Cardiac muscle cell (in vitro differentiated cells and primary cell): ENCODE data around the gene JUP. TPM values are rescaled to one million over a fixed set of nuclear protein-coding genes. Genes with fewer than 3 reads are reported as not detected.
"Not testable (repeated sequence)": the region's sequence is repeated elsewhere in the genome, so short reads cannot be mapped to it uniquely, and the experiment has no call there.

ENCODE experiments used
- DNase-seq, 2 donors: peaks; one replicate each; pipeline versions ENCODE4 v3.0.0 to v3.0.0-alpha.2; 2010 to 2017; ENCODE audit warnings: low read depth in 1 of 2, low spot score in 1 of 2
- H3K27ac ChIP-seq: fragments of 200-600 bp; sonication (generic); 2 replicates; pipeline ENCODE4 v1.5.1; 2016
- H3K27me3 ChIP-seq: fragments of 200-600 bp; sonication (generic); 2 replicates; pipeline ENCODE4 v1.6.0; 2016; ENCODE audit warnings: control low read depth
- H3K36me3 ChIP-seq: fragments of 200-600 bp; sonication (generic); 2 replicates; pipeline ENCODE4 v1.5.1; 2016; ENCODE audit warnings: control low read depth
- H3K4me1 ChIP-seq: fragments of 200-600 bp; sonication (generic); 2 replicates; pipeline ENCODE4 v1.8.1; 2017; ENCODE audit warnings: low read depth, mild to moderate bottlenecking, mixed run types
- H3K4me3 ChIP-seq: fragments of 200-600 bp; sonication (generic); 2 replicates; pipeline ENCODE4 v1.5.1; 2016; ENCODE audit warnings: mild to moderate bottlenecking
- H3K9me3 ChIP-seq: fragments of 200-600 bp; sonication (generic); 2 replicates; pipeline ENCODE4 v1.5.1; 2017; ENCODE audit warnings: low read depth, mild to moderate bottlenecking, control low read depth
- polyA plus RNA-seq: library from polyadenylated mRNA; unstranded; fragments of >200 nt; fragmentation: Nextera tagmentation; extraction: Ambion mirVana; gene quantifications from 2 replicates; pipeline ENCODE4 v1.2.1, GENCODE V29; 2016
- total RNA-seq: library from RNA; depleted of rRNA; stranded (reverse); fragments of >200 nt; gene quantifications from 2 replicates; pipeline ENCODE4 v1.2.3, GENCODE V29; 2016
- TF ChIP-seq, protein P1 (sequence below): IDR thresholded peaks from 2 replicates; pipeline ENCODE4 v1.5.1; 2012; ENCODE audit warnings: low read depth, mild to moderate bottlenecking, low read length

JUP gene
- total and polyA plus RNA-seq, 2 experiments from 2014 or later, result 160 to 296 TPM

DNA sequence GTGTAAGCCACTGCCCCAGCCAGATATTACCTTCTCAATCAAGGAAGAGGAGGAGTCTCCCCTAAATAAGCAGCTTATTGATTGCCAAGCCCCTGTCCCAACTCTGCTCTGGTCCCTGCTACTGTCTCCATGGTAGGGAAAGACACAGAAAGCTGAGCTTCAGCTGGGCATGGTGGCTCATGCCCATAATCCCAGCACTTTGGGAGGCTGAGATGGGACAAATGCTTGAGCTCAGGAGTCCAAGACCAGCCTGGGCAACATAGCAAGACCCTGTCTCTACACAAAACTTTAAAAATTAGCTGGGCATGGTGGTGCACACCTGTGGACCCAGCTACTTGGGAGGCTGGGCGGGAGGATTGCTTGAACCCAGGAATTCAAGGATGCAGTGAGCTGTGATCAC, 6.6 kb downstream of the JUP start:
- H3K27ac ChIP-seq, result no peak overlapping the region
- H3K36me3 ChIP-seq, result no peaks in the 10 kb centered on the region
- peaks cover 34% of the 10 kb centered on the region for H3K4me1 ChIP-seq
- no peak for DNase-seq
- TF ChIP-seq, protein P1, sequence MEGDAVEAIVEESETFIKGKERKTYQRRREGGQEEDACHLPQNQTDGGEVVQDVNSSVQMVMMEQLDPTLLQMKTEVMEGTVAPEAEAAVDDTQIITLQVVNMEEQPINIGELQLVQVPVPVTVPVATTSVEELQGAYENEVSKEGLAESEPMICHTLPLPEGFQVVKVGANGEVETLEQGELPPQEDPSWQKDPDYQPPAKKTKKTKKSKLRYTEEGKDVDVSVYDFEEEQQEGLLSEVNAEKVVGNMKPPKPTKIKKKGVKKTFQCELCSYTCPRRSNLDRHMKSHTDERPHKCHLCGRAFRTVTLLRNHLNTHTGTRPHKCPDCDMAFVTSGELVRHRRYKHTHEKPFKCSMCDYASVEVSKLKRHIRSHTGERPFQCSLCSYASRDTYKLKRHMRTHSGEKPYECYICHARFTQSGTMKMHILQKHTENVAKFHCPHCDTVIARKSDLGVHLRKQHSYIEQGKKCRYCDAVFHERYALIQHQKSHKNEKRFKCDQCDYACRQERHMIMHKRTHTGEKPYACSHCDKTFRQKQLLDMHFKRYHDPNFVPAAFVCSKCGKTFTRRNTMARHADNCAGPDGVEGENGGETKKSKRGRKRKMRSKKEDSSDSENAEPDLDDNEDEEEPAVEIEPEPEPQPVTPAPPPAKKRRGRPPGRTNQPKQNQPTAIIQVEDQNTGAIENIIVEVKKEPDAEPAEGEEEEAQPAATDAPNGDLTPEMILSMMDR, result no peak
- no peak overlapping the region for H3K4me3 ChIP-seq
- no peaks in the 10 kb centered on the region for H3K27me3 ChIP-seq
- no peaks in the 10 kb centered on the region for H3K9me3 ChIP-seq

DNA sequence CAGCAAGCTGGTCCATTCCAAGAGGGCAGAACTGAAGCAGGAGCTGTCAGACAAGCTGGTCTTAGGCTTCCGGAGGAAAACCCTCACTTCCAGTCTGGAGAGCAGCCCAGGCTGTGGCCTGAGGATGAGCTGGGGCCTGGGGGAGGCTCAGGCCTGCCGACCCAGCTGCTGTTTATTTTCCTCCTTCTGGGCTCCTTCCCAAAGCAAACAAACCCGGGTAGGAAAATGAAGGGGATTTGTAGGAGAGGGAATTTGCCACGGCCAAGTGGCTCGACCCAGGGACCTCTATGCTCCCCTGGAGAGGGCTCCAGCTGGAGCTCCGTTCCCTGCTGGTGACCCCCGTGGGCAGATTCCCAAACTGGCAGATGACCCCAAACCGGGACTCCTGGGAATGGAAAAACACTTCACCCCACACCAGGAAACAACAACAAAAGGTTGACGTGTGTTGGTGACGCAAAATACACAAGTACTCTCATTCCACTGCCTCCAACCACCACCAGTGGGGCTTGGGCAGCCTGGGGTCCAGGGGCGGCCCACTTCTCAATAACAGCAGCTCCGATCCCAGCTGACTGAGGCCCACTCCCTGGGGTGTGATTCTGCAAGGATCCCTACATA, 8.8 kb downstream of the JUP start:
- H3K27ac ChIP-seq, result peak overlapping the region; percentile 71
- H3K9me3 ChIP-seq, result no peaks in the 10 kb centered on the region
- peak in 1 of 2 donors; percentile 98 for DNase-seq
- H3K36me3 ChIP-seq, result no peaks in the 10 kb centered on the region
- H3K27me3 ChIP-seq, result no peaks in the 10 kb centered on the region
- no peak overlapping the region for H3K4me3 ChIP-seq
- TF ChIP-seq, protein P1, result no peak
- peaks cover 34% of the 10 kb centered on the region for H3K4me1 ChIP-seq

DNA sequence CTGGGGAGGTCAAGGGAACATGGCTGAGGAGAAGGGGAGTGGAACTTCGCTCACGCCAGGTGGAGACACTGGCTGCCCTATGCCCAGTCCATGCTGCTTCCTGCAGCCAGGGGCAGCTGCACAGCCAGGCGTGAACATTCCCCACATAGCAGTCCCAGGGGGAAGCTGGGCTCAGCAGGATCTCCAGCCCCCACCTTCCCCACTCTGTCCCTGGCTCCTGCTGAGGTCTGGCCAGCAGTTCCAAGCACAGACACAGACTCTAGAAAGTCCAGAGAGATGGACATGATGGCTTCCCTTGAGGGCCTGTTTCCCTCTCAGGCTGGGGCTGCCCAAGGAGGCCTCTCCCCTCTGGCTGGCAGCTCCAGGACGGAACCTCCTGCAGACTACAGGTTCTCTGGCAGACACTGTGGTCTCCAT, 9.3 kb downstream of the JUP start:
- peak in 1 of 2 donors; percentile 25 for DNase-seq
- Histone ChIP-seq H3K27me3 (no peaks in the 10 kb centered on the region), H3K4me1 (peaks cover 29% of the 10 kb centered on the region), H3K36me3 (no peaks in the 10 kb centered on the region), H3K27ac (peak overlapping the region; percentile 71), H3K4me3 (no peak overlapping the region), H3K9me3 (no peaks in the 10 kb centered on the region)
- TF ChIP-seq, protein P1, result peak; percentile 35

DNA sequence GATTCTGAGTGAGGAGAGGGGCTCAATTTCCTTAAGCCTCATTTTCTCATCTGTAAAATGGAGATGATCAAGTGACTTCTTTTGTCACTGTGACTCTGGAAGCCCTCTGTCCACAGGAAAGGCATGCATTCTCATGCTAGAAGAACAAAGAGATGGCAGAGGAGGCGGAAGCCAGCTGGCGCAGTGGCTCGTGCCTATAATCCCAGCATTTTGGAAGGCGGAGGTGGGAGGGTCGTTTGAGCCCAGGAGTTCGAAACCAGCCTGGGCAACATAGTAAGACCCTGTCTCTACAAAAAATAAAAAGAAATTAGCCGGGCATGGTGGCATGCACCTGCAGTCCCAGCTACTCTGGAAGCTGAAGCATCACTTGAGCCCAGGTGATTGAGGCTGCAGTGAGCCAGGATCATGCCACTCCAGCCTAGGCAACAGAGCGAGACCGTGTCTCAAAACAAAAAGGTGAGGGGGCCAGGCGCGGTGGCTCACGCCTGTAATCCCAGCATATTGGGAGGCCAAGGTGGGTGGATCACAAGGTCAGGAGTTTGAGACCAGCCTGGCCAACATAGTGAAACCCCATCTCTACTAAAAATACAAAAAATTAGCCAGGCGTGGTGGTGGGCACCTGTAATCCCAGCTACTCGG, 10.1 kb downstream of the JUP start:
- H3K36me3 ChIP-seq, H3K9me3 ChIP-seq, DNase-seq, H3K4me3 ChIP-seq, H3K27me3 ChIP-seq: not testable (repeated sequence)
- Histone ChIP-seq H3K27ac (peak overlapping the region; percentile 35), H3K4me1 (peaks cover 21% of the 10 kb centered on the region)

DNA sequence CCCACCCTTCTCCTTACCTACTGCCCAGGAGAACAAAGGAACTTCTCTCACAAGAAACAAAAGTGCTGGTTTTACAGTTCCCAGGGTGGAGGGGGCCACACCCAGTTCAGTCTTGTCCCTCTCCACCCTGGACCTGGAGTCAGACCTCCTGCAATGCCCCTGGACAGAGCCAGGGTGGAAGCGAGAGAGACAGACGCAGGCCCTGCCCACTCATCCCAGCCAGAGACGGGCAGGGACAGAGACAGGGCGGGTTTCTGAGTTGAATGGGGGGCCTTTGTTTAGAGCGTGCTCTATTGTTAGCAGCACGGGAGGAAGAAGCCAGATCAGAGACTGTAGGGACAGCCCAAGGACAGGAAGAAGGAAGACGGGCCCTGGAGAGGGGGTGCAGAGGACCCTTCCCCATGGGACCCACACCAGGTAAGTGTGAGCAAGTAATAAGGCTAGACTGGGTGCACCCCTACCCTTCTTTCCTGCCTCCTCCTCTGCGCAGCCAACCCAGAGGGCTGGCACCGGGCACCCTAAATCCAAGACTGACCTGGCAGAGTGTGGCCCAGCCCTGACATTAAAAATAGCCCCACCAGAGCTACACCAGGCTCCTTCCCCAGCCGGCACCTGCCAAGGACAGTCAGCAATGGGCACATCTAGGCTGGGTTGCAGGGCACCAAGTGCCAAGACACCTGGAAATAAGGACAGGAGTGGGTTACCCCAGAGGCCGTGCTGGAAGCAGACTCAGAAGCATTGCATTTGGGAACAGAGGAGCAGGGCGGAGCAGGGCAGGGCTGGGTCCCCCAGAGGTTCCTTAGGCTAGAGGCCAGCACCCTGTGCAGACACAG, 10.9 kb downstream of the JUP start:
- Histone ChIP-seq H3K36me3 (peaks cover 11% of the 10 kb centered on the region), H3K27ac (peak overlapping the region; percentile 35), H3K27me3 (no peaks in the 10 kb centered on the region), H3K9me3 (no peaks in the 10 kb centered on the region), H3K4me1 (peaks cover 18% of the 10 kb centered on the region), H3K4me3 (no peak overlapping the region)
- TF ChIP-seq, protein P1, result no peak
- DNase-seq, result no peak
